ENCODE data around the gene LILRA1.
"Not testable (repeated sequence)": the region's sequence is repeated elsewhere in the genome, so short reads cannot be mapped to it uniquely, and the experiment has no call there.

LILRA1 gene

GRCh38 chr19:54593445-54593844 lies at the start of gene LILRA1:
Gene LILRA1 (plus strand): TSS chr19:54593632. CDS start chr19:54594245, 613 bp downstream.
- not testable (repeated sequence) for DNase-seq (ENCODE audit: low read depth in 2 of 2)

GRCh38 chr19:54548806-54549205 lies 44.6 kb upstream of the LILRA1 start:
- no peak for DNase-seq (ENCODE audit: low read depth in 2 of 2)

GRCh38 chr19:54549224-54549623 lies 44.2 kb upstream of the LILRA1 start:
- no peak for DNase-seq (ENCODE audit: low read depth in 2 of 2)

- no peak for DNase-seq (ENCODE audit: low read depth in 2 of 2)
Measured at GRCh38 chr19:54551293-54551692, 42.1 kb upstream of the LILRA1 start.

GRCh38 chr19:54551950-54552912 lies 41.2 kb upstream of the LILRA1 start:
- DNase-seq (ENCODE audit: low read depth in 2 of 2), result no peak

- no peak for DNase-seq (ENCODE audit: low read depth in 2 of 2)
Measured at GRCh38 chr19:54552913-54553310, 40.5 kb upstream of the LILRA1 start.

GRCh38 chr19:54554006-54554405 lies 39.4 kb upstream of the LILRA1 start:
- DNase-seq (ENCODE audit: low read depth in 2 of 2), result no peak

GRCh38 chr19:54554896-54555295 lies 38.5 kb upstream of the LILRA1 start:
- no peak for DNase-seq (ENCODE audit: low read depth in 2 of 2)

GRCh38 chr19:54556194-54556593 lies 37.2 kb upstream of the LILRA1 start:
- no peak for DNase-seq (ENCODE audit: low read depth in 2 of 2)

- no peak for DNase-seq (ENCODE audit: low read depth in 2 of 2)
Measured at GRCh38 chr19:54558339-54558738, 35.1 kb upstream of the LILRA1 start.

- DNase-seq (ENCODE audit: low read depth in 2 of 2), result no peak
Measured at GRCh38 chr19:54560881-54561385, 32.5 kb upstream of the LILRA1 start.

GRCh38 chr19:54561840-54562239 lies 31.6 kb upstream of the LILRA1 start:
- DNase-seq (ENCODE audit: low read depth in 2 of 2), result no peak

- DNase-seq (ENCODE audit: low read depth in 2 of 2), result not testable (repeated sequence)
Measured at GRCh38 chr19:54563206-54563605, 30.2 kb upstream of the LILRA1 start.

- DNase-seq (ENCODE audit: low read depth in 2 of 2), result no peak
Measured at GRCh38 chr19:54570316-54570715, 23.1 kb upstream of the LILRA1 start.

- not testable (repeated sequence) for DNase-seq (ENCODE audit: low read depth in 2 of 2)
Measured at GRCh38 chr19:54571715-54572615, 21.5 kb upstream of the LILRA1 start.

GRCh38 chr19:54572696-54573311 lies 20.6 kb upstream of the LILRA1 start:
- no peak for DNase-seq (ENCODE audit: low read depth in 2 of 2)

GRCh38 chr19:54573330-54573872 lies 20.0 kb upstream of the LILRA1 start, which contains the start of gene LILRA2:
Gene LILRA2 (plus strand): TSS chr19:54573790. CDS start chr19:54573879, 89 bp downstream.
- DNase-seq (ENCODE audit: low read depth in 2 of 2), result no peak

- no peak for DNase-seq (ENCODE audit: low read depth in 2 of 2)
Measured at GRCh38 chr19:54574051-54574450, 19.4 kb upstream of the LILRA1 start.

- DNase-seq (ENCODE audit: low read depth in 2 of 2), result no peak
Measured at GRCh38 chr19:54574527-54575056, 18.8 kb upstream of the LILRA1 start.

- not testable (repeated sequence) for DNase-seq (ENCODE audit: low read depth in 2 of 2)
Measured at GRCh38 chr19:54575205-54575604, 18.2 kb upstream of the LILRA1 start.

GRCh38 chr19:54576411-54576976 lies 16.9 kb upstream of the LILRA1 start:
- DNase-seq (ENCODE audit: low read depth in 2 of 2), result no peak

Measured in activated CD4-positive, alpha-beta T cell treated with anti-CD3 and anti-CD28 coated beads for 24 hours (primary cell).